ENCODE data around the gene UTP4. TPM values are rescaled to one million over a fixed set of nuclear protein-coding genes. Genes with fewer than 3 reads are reported as not detected.

The UTP4 gene
- total RNA-seq, 1 experiment from 2014 or later: 61.7 TPM

GRCh38 chr16:69131167-69131838, 1.1 kb upstream of the UTP4 start:
- peaks cover 9% of the 10 kb centered on the region for H3K36me3 ChIP-seq (ENCODE audit: control insufficient read depth, insufficient read depth, low read length)
- CTCF ChIA-PET: interaction anchor here (0.6 kb wide), 1 partner anchor 833 kb away, joined by 15 read pairs; no protein-coding TSS in a partner anchor

GRCh38 chr16:69131839-69132423, 518 bp upstream of the UTP4 start:
- no peak for TF ChIP-seq CTCF (IDR thresholded peaks at IDR 0.05)
- no peak for TF ChIP-seq SIN3A (IDR thresholded peaks at IDR 0.05; ENCODE audit: borderline replicate concordance, insufficient read depth, low read depth, low read length)
- no peak for TF ChIP-seq TCF7L2 (IDR thresholded peaks at IDR 0.05; ENCODE audit: low read depth, low read length)
- TF ChIP-seq, protein P1, sequence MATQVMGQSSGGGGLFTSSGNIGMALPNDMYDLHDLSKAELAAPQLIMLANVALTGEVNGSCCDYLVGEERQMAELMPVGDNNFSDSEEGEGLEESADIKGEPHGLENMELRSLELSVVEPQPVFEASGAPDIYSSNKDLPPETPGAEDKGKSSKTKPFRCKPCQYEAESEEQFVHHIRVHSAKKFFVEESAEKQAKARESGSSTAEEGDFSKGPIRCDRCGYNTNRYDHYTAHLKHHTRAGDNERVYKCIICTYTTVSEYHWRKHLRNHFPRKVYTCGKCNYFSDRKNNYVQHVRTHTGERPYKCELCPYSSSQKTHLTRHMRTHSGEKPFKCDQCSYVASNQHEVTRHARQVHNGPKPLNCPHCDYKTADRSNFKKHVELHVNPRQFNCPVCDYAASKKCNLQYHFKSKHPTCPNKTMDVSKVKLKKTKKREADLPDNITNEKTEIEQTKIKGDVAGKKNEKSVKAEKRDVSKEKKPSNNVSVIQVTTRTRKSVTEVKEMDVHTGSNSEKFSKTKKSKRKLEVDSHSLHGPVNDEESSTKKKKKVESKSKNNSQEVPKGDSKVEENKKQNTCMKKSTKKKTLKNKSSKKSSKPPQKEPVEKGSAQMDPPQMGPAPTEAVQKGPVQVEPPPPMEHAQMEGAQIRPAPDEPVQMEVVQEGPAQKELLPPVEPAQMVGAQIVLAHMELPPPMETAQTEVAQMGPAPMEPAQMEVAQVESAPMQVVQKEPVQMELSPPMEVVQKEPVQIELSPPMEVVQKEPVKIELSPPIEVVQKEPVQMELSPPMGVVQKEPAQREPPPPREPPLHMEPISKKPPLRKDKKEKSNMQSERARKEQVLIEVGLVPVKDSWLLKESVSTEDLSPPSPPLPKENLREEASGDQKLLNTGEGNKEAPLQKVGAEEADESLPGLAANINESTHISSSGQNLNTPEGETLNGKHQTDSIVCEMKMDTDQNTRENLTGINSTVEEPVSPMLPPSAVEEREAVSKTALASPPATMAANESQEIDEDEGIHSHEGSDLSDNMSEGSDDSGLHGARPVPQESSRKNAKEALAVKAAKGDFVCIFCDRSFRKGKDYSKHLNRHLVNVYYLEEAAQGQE (IDR thresholded peaks at IDR 0.05; ENCODE audit: insufficient read depth in 1 of 2, low read depth in 2 of 2, low read length in 1 of 2): no peak
- TF ChIP-seq POLR2AphosphoS5 (IDR thresholded peaks at IDR 0.05; ENCODE audit: low read depth, low read length): no peak
- no peaks in the 10 kb centered on the region for H3K27me3 ChIP-seq (ENCODE audit: control insufficient read depth, insufficient read depth, low read length)
- peaks cover 17% of the 10 kb centered on the region for H3K4me1 ChIP-seq (ENCODE audit: control insufficient read depth, insufficient read depth, low read length)
- intact Hi-C loops (cut with micrococcal nuclease; ENCODE audit: unreplicated experiment): no loop called here
- H3K4me3 ChIP-seq (ENCODE audit: low read depth in 2 of 2, low read length in 2 of 2): peak overlapping the region; percentile 61 to 92
- peaks cover 9% of the 10 kb centered on the region for H3K36me3 ChIP-seq (ENCODE audit: control insufficient read depth, insufficient read depth, low read length)
- H3K27ac ChIP-seq (ENCODE audit: low read length): peak overlapping the region; percentile 89
- CTCF ChIA-PET: interaction anchor here (0.5 to 0.6 kb wide), 2 partner anchors 16 to 833 kb away, joined by 6 to 15 read pairs; no protein-coding TSS in a partner anchor
- in situ Hi-C loops (cut with HindIII; ENCODE audit: low pct_unique_long_range_greater_than_20kb, low sequenced_read_pairs): no loop called here
- no peaks in the 10 kb centered on the region for H3K9me3 ChIP-seq (ENCODE audit: control insufficient read depth, insufficient read depth, low read depth, low read length)
- BruUV-seq (replicated peaks): no TSS peak
- ATAC-seq (peak; percentile 75), DNase-seq (ENCODE audit: low read depth, low spot score) (no peak)
- POLR2A ChIA-PET: interaction anchor here (0.6 to 0.7 kb wide), 2 partner anchors 101 to 129 kb away, joined by 3 to 4 read pairs; no protein-coding TSS in a partner anchor

More at GRCh38 chr16:69131167-69131838, 1.1 kb upstream of the UTP4 start:
- DNase-seq (ENCODE audit: low read depth, low spot score) (no peak), ATAC-seq (no peak)
- intact Hi-C loops (cut with micrococcal nuclease; ENCODE audit: unreplicated experiment) (no loop called here), in situ Hi-C loops (cut with HindIII; ENCODE audit: low pct_unique_long_range_greater_than_20kb, low sequenced_read_pairs) (no loop called here)
- peaks cover 17% of the 10 kb centered on the region for H3K4me1 ChIP-seq (ENCODE audit: control insufficient read depth, insufficient read depth, low read length)
- TF ChIP-seq CTCF (IDR thresholded peaks at IDR 0.05) (no peak), SIN3A (IDR thresholded peaks at IDR 0.05; ENCODE audit: borderline replicate concordance, insufficient read depth, low read depth, low read length) (no peak), TCF7L2 (IDR thresholded peaks at IDR 0.05; ENCODE audit: low read depth, low read length) (no peak), POLR2AphosphoS5 (IDR thresholded peaks at IDR 0.05; ENCODE audit: low read depth, low read length) (no peak)
- TF ChIP-seq, protein P1 (IDR thresholded peaks at IDR 0.05; ENCODE audit: insufficient read depth in 1 of 2, low read depth in 2 of 2, low read length in 1 of 2): no peak
- POLR2A ChIA-PET: interaction anchor here (0.7 kb wide), 1 partner anchor 129 kb away, joined by 4 read pairs; no protein-coding TSS in a partner anchor
- no TSS peak for BruUV-seq (replicated peaks)
- H3K4me3 ChIP-seq (ENCODE audit: low read depth in 2 of 2, low read length in 2 of 2): peak overlapping the region; percentile 61 to 92
- no peaks in the 10 kb centered on the region for H3K27me3 ChIP-seq (ENCODE audit: control insufficient read depth, insufficient read depth, low read length)
- H3K9me3 ChIP-seq (ENCODE audit: control insufficient read depth, insufficient read depth, low read depth, low read length): no peaks in the 10 kb centered on the region
- peak overlapping the region; percentile 89 for H3K27ac ChIP-seq (ENCODE audit: low read length)

Data from Panc1 (cell line).